HCT116 (cell line): ENCODE measurements around the gene SUPT6H. TPM values are rescaled to one million over a fixed set of nuclear protein-coding genes. Genes with fewer than 3 reads are reported as not detected.

Experiments
- ATAC-seq: fragments of 200-7000 bp; cut with Tn5 transposase; 2 replicates; pipeline ENCODE4 v1.9.1; 2020; ENCODE audit warnings: mild to moderate bottlenecking, moderate library complexity
- BruUV-seq: library from RNA; stranded (reverse); fragments of 400-500 nt; replicated peaks from 2 replicates; lab custom pipeline; 2021; lab: Mats Ljungman, UMichigan
- CTCF ChIA-PET: fragments of 300-600 bp; sonication (Branson Sonifier 250); formaldehyde crosslinking; loops from one replicate; lab custom pipeline; 2021; ENCODE audit warnings: antibody characterized with exemption; lab: Charles Lee
- POLR2A ChIA-PET: fragments of 300-600, 350-600 bp; sonication (Branson Sonifier 250); formaldehyde crosslinking; loops from one replicate; lab custom pipeline; 2021; ENCODE audit warnings: antibody characterized with exemption; lab: Charles Lee
- RAD21 ChIA-PET, 2 experiments: fragments of 300-600 bp; sonication (Branson Sonifier 250); formaldehyde crosslinking; loops; one replicate each; lab custom pipeline; 2023; ENCODE audit warnings: low total read pairs in 2 of 2; ENCODE audit not compliant: uncharacterized antibody in 2 of 2, unreplicated experiment in 2 of 2, low non-redundant PET in 1 of 2; lab: Charles Lee
- DNase-seq: peaks from one replicate; pipeline ENCODE4 v3.0.0-alpha.2; 2010; ENCODE audit warnings: low read depth, low spot score
- H2AFZ ChIP-seq: fragments of 200-600 bp; shearing (Covaris generic), sonication (generic); 2 replicates; pipeline ENCODE4 v1.6.1; 2017; ENCODE audit warnings: low read depth, mixed run types, mixed read lengths, antibody characterized with exemption, low read length; ENCODE audit not compliant: poor library complexity, severe bottlenecking
- H3K27ac ChIP-seq: 2 replicates; pipeline ENCODE4 v1.5.1; 2012; ENCODE audit warnings: low read depth, low read length
- H3K27me3 ChIP-seq: fragments of 200-600 bp; sonication (generic); 2 replicates; pipeline ENCODE4 v1.6.1; 2016; ENCODE audit warnings: mixed run types, low read length, mixed read lengths; ENCODE audit not compliant: insufficient read depth
- H3K36me3 ChIP-seq, 2 experiments: fragments of 200-500 bp in 1 of 2; fragments of 200-600 bp in 1 of 2; sonication (Bioruptor generic) in 1 of 2; sonication (generic) in 1 of 2; 2 replicates each; pipeline versions ENCODE4 v1.5.1 to v1.6.1; 2014 to 2016; ENCODE audit warnings: low read length in 2 of 2, inconsistent platforms in 1 of 2, mixed read lengths in 1 of 2, mixed run types in 1 of 2; ENCODE audit not compliant: insufficient read depth in 2 of 2, control insufficient read depth in 1 of 2
- H3K4me1 ChIP-seq, 2 experiments: fragments of 200-600 bp in 1 of 2; sonication (generic) in 1 of 2; 2 replicates each; pipeline versions ENCODE4 v1.5.1 to v1.6.1; 2012 to 2017; ENCODE audit warnings: low read length in 2 of 2, inconsistent platforms in 1 of 2, mild to moderate bottlenecking in 1 of 2, mixed read lengths in 1 of 2, mixed run types in 1 of 2, moderate library complexity in 1 of 2; ENCODE audit not compliant: insufficient read depth in 2 of 2, control insufficient read depth in 1 of 2
- H3K4me2 ChIP-seq: fragments of 200-600 bp; sonication (generic); 2 replicates; pipeline ENCODE4 v1.6.1; 2017; ENCODE audit warnings: mixed run types, low read length, mixed read lengths
- H3K4me3 ChIP-seq, 2 experiments: fragments of 200-600 bp in 1 of 2; sonication (generic) in 1 of 2; replicated peaks in 1 of 2; 2 replicates each; pipeline ENCODE4 v1.5.1; 2011 to 2016; ENCODE audit warnings: low read length in 2 of 2, control low read depth in 1 of 2, low read depth in 1 of 2, mild to moderate bottlenecking in 1 of 2, mixed read lengths in 1 of 2, mixed run types in 1 of 2
- H3K79me2 ChIP-seq: fragments of 200-600 bp; sonication (generic); 2 replicates; pipeline ENCODE4 v1.6.1; 2017; ENCODE audit warnings: mild to moderate bottlenecking, mixed run types, low read length, moderate library complexity, mixed read lengths; ENCODE audit not compliant: insufficient read depth
- H3K9ac ChIP-seq: fragments of 200-600 bp; sonication (generic); 2 replicates; pipeline ENCODE4 v1.6.1; 2016; ENCODE audit warnings: low read length, mixed read lengths
- H3K9me2 ChIP-seq: fragments of 200-600 bp; sonication (generic), shearing (Covaris generic); 2 replicates; pipeline ENCODE4 v1.6.1; 2017; ENCODE audit warnings: mixed run types, mild to moderate bottlenecking, moderate library complexity; ENCODE audit not compliant: insufficient read depth
- H3K9me3 ChIP-seq, 2 experiments: fragments of 200-500 bp in 1 of 2; fragments of 200-600 bp in 1 of 2; sonication (Bioruptor generic) in 1 of 2; sonication (generic) in 1 of 2; 2 replicates each; pipeline ENCODE4 v1.6.1; 2014 to 2017; ENCODE audit warnings: low read length in 2 of 2, mixed read lengths in 2 of 2, inconsistent platforms in 1 of 2, low read depth in 1 of 2, mild to moderate bottlenecking in 1 of 2, mixed run types in 1 of 2, moderate library complexity in 1 of 2; ENCODE audit not compliant: control insufficient read depth in 1 of 2, insufficient read depth in 1 of 2
- H4K20me1 ChIP-seq: fragments of 200-600 bp; sonication (generic), shearing (Covaris generic); 2 replicates; pipeline ENCODE4 v1.6.1; 2017; ENCODE audit warnings: mixed run types, mild to moderate bottlenecking, moderate library complexity; ENCODE audit not compliant: insufficient read depth
- CEBPB ChIP-seq: IDR thresholded peaks from 2 replicates; pipeline ENCODE4 v1.6.1; 2012; ENCODE audit warnings: low read depth
- CTCF ChIP-seq, 3 experiments: fragments of 200-600 bp in 1 of 3; sonication (generic) in 1 of 3; IDR thresholded peaks in 2 of 3; conservative IDR thresholded peaks in 1 of 3; 2 replicates each; pipeline ENCODE4 v1.5.1; 2012 to 2017; ENCODE audit warnings: low read depth in 2 of 3, low read length in 2 of 3, antibody characterized with exemption in 1 of 3, borderline replicate concordance in 1 of 3, control low read depth in 1 of 3, mild to moderate bottlenecking in 1 of 3, mixed read lengths in 1 of 3, mixed run types in 1 of 3, moderate library complexity in 1 of 3; ENCODE audit not compliant: insufficient read depth in 1 of 3
- ELF1 ChIP-seq: IDR thresholded peaks from 2 replicates; pipeline ENCODE4 v1.6.1; 2012; ENCODE audit warnings: low read depth, borderline replicate concordance
- EZH2 ChIP-seq: fragments of 200-600 bp; sonication (generic); IDR thresholded peaks from 2 replicates; pipeline ENCODE4 v1.6.1; 2017; ENCODE audit warnings: antibody characterized with exemption, mixed run types
- EZH2phosphoT487 ChIP-seq: fragments of 200-600 bp; IDR thresholded peaks from 2 replicates; pipeline ENCODE4 v1.6.1; 2018; ENCODE audit warnings: antibody characterized with exemption, borderline replicate concordance
- FOSL1 ChIP-seq: IDR thresholded peaks from 2 replicates; pipeline ENCODE4 v1.6.1; 2012; ENCODE audit warnings: low read depth
- JUND ChIP-seq: IDR thresholded peaks from 2 replicates; pipeline ENCODE4 v1.6.1; 2012
- MAX ChIP-seq: IDR thresholded peaks from 2 replicates; pipeline ENCODE4 v1.6.1; 2012
- POLR2A ChIP-seq: IDR thresholded peaks from 2 replicates; pipeline ENCODE4 v1.7.0; 2011; ENCODE audit warnings: borderline replicate concordance; ENCODE audit not compliant: insufficient read depth, insufficient read length; ENCODE audit errors: extremely low read depth
- POLR2AphosphoS5 ChIP-seq: IDR thresholded peaks from 2 replicates; pipeline ENCODE4 v1.6.1; 2011; ENCODE audit warnings: mild to moderate bottlenecking, low read depth, low read length, moderate library complexity
- RAD21 ChIP-seq: IDR thresholded peaks from 2 replicates; pipeline ENCODE4 v1.6.1; 2012; ENCODE audit warnings: low read depth, mild to moderate bottlenecking
- REST ChIP-seq: IDR thresholded peaks from 2 replicates; pipeline ENCODE4 v1.6.1; 2012; ENCODE audit warnings: low read depth
- SIN3A ChIP-seq: IDR thresholded peaks from 2 replicates; pipeline ENCODE4 v1.6.1; 2012; ENCODE audit warnings: low read depth
- SP1 ChIP-seq: IDR thresholded peaks from 2 replicates; pipeline ENCODE4 v1.6.1; 2012; ENCODE audit warnings: low read depth
- SRF ChIP-seq: IDR thresholded peaks from 2 replicates; pipeline ENCODE4 v1.6.1; 2012; ENCODE audit warnings: low read depth
- TCF7L2 ChIP-seq: IDR thresholded peaks from 2 replicates; pipeline ENCODE4 v1.7.0; 2011; ENCODE audit warnings: borderline replicate concordance, inconsistent platforms; ENCODE audit not compliant: insufficient read depth, insufficient read length; ENCODE audit errors: extremely low read depth
- YY1 ChIP-seq: IDR thresholded peaks from 2 replicates; pipeline ENCODE4 v1.6.1; 2011; ENCODE audit warnings: low read length, low read depth, moderate library complexity, mild to moderate bottlenecking; ENCODE audit not compliant: insufficient replicate concordance; ENCODE audit errors: extremely low read depth
- ZBTB33 ChIP-seq: IDR thresholded peaks from 2 replicates; pipeline ENCODE4 v1.6.1; 2011; ENCODE audit warnings: mild to moderate bottlenecking, low read length, moderate library complexity; ENCODE audit not compliant: insufficient replicate concordance; ENCODE audit errors: extremely low read depth
- ZNF274 ChIP-seq: fragments of 200-500 bp; sonication (Bioruptor generic); IDR thresholded peaks from 2 replicates; pipeline ENCODE4 v1.6.1; 2014; ENCODE audit warnings: mild to moderate bottlenecking, low read depth, low read length, inconsistent platforms
- intact Hi-C: fragments of 100-400 bp; cut with micrococcal nuclease; formaldehyde crosslinking; loops from 2 replicates; pipeline ENCODE4 v1.10.0; 2022
- total RNA-seq: library from RNA; stranded (reverse); gene quantifications from one replicate; pipeline ENCODE4 v1.2.1, GENCODE V29; 2021; ENCODE audit not compliant: unreplicated experiment

Gene SUPT6H
- total RNA-seq, 1 experiment from 2014 or later, result 62.1 TPM

- Histone ChIP-seq H3K27me3 (no peaks in the 10 kb centered on the region), H3K4me2 (no peak overlapping the region), H3K79me2 (no peaks in the 10 kb centered on the region), H3K27ac (no peak overlapping the region), H3K4me1 (peaks cover 4 to 6% of the 10 kb centered on the region in 2 experiments; a peak in 2 of 4 replicates), H4K20me1 (no peaks in the 10 kb centered on the region), H3K9me2 (no peaks in the 10 kb centered on the region), H3K9ac (no peak overlapping the region), H3K4me3 (no peak overlapping the region)
- POLR2A ChIA-PET, result interaction anchor here (1.6 kb wide), 1 partner anchor 14 kb away, joined by 3 read pairs; the partner anchor contains the start of gene RPL23A
- TSS peak; percentile 5 for BruUV-seq
- RAD21 ChIA-PET, result no interaction called here
- CTCF ChIA-PET, result interaction anchor here (0.6 kb wide), 2 partner anchors 35 to 45 kb away, joined by 3 read pairs; no protein-coding TSS in a partner anchor
- ATAC-seq, result no peak
- TF ChIP-seq SIN3A (no peak), FOSL1 (no peak), CTCF (IDR thresholded peaks at IDR 0.05 in 2 of 3, conservative IDR thresholded peaks at IDR 0.05 in 1 of 3; ENCODE audit: borderline replicate concordance in 1 of 3, insufficient read depth in 1 of 3, low read depth in 2 of 3, low read length in 2 of 3) (no peak), JUND (no peak), MAX (no peak), ELF1 (no peak), YY1 (no peak), RAD21 (no peak), EZH2phosphoT487 (no peak), SP1 (no peak), TCF7L2 (no peak), CEBPB (no peak), ZNF274 (no peak), EZH2 (no peak), REST (no peak), ZBTB33 (no peak), POLR2AphosphoS5 (no peak), SRF (no peak), POLR2A (no peak)
- TF ChIP-seq, all 23 proteins: peak for 0
- Histone ChIP-seq H3K9me3 (no peaks in the 10 kb centered on the region), H2AFZ (no peak overlapping the region), H3K36me3 (peaks cover 10% of the 10 kb centered on the region in 2 experiments; a peak in 3 of 4 replicates)
- intact Hi-C loops, result no loop called here
- DNase-seq, result no peak
These were observed 43.8 kb downstream of the SUPT6H start for GRCh38 chr17:28705728-28706334.
